Endothelial cell of umbilical vein (primary cell): ENCODE data around the gene NDP. TPM values are rescaled to one million over a fixed set of nuclear protein-coding genes. Genes with fewer than 3 reads are reported as not detected.

ENCODE experiments used
- BruUV-seq: library from RNA; stranded (reverse); fragments of 400-500 nt; replicated peaks from 2 replicates; lab custom pipeline; 2021; lab: Mats Ljungman, UMichigan
- CTCF ChIA-PET: fragments of 300-600, 350-600 bp; sonication (Branson Sonifier 250); formaldehyde crosslinking; loops from one replicate; lab custom pipeline; 2021; ENCODE audit warnings: antibody characterized with exemption, inconsistent platforms; lab: Charles Lee
- POLR2A ChIA-PET: fragments of 300-600, 350-600 bp; sonication (Branson Sonifier 250); formaldehyde crosslinking; loops from one replicate; lab custom pipeline; 2021; ENCODE audit warnings: antibody characterized with exemption, inconsistent platforms; lab: Charles Lee
- DNase-seq: peaks from one replicate; pipeline ENCODE4 v3.0.0-alpha.2; 2011; ENCODE audit warnings: low read depth, low spot score
- FAIRE-seq: peaks from 2 replicates; lab custom pipeline; 2011; peaks lifted over from hg19 to GRCh38; lab: Jason Lieb, UNC
- H2AFZ ChIP-seq: 2 replicates; pipeline ENCODE4 v1.6.0; 2012; ENCODE audit warnings: low read depth, low read length, control low read depth, inconsistent platforms
- H3K27ac ChIP-seq: 2 replicates; pipeline ENCODE4 v1.5.1; 2011; ENCODE audit warnings: low read depth, mild to moderate bottlenecking, control low read depth, low read length, moderate library complexity; ENCODE audit not compliant: insufficient read depth
- H3K27me3 ChIP-seq, 2 experiments: 2 replicates each; pipeline versions ENCODE4 v1.6.0 to v1.6.1; 2011; ENCODE audit warnings: low read length in 2 of 2, mixed read lengths in 1 of 2; ENCODE audit not compliant: control insufficient read depth in 2 of 2, insufficient read depth in 2 of 2
- H3K36me3 ChIP-seq, 2 experiments: 2 replicates in 1 of 2; 3 replicates in 1 of 2; pipeline ENCODE4 v1.5.1; 2011; ENCODE audit warnings: low read length in 2 of 2, mild to moderate bottlenecking in 1 of 2, moderate library complexity in 1 of 2; ENCODE audit not compliant: control insufficient read depth in 2 of 2, insufficient read depth in 2 of 2; ENCODE audit errors: extremely low read depth in 1 of 2
- H3K4me1 ChIP-seq: 3 replicates; pipeline ENCODE4 v1.5.1; 2011; ENCODE audit warnings: mild to moderate bottlenecking, low read length; ENCODE audit not compliant: control insufficient read depth, insufficient read depth; ENCODE audit errors: extremely low read depth
- H3K4me2 ChIP-seq: 2 replicates; pipeline ENCODE4 v1.6.1; 2011; ENCODE audit warnings: low read length, control low read depth, mixed read lengths; ENCODE audit not compliant: insufficient read depth
- H3K4me3 ChIP-seq, 3 experiments: fragments of 200-600 bp in 1 of 3; sonication (generic), shearing (Covaris generic) in 1 of 3; replicated peaks in 1 of 3; 2 replicates each; pipeline ENCODE4 v1.5.1; 2011 to 2016; ENCODE audit warnings: control low read depth in 3 of 3, low read length in 3 of 3, mild to moderate bottlenecking in 2 of 3, inconsistent platforms in 1 of 3, low read depth in 1 of 3, moderate library complexity in 1 of 3; ENCODE audit not compliant: insufficient read depth in 1 of 3
- H3K79me2 ChIP-seq: 2 replicates; pipeline ENCODE4 v1.6.0; 2012; ENCODE audit warnings: low read length, inconsistent platforms; ENCODE audit not compliant: control insufficient read depth, insufficient read depth
- H3K9ac ChIP-seq: replicated peaks from 2 replicates; pipeline ENCODE3; 2011; ENCODE audit warnings: low read length, control low read depth; ENCODE audit not compliant: insufficient read depth; ENCODE audit errors: extremely low read depth
- H3K9me1 ChIP-seq: replicated peaks from 3 replicates; pipeline ENCODE4 v1.6.0; 2011; ENCODE audit warnings: mild to moderate bottlenecking, low read length; ENCODE audit not compliant: control insufficient read depth, insufficient read depth; ENCODE audit errors: extremely low read depth
- H3K9me3 ChIP-seq: replicated peaks from 2 replicates; pipeline ENCODE4 v1.5.1; 2012; ENCODE audit warnings: low read length, inconsistent platforms; ENCODE audit not compliant: control insufficient read depth, insufficient read depth
- H4K20me1 ChIP-seq: replicated peaks from 2 replicates; pipeline ENCODE3; 2011; ENCODE audit warnings: mild to moderate bottlenecking, low read length; ENCODE audit not compliant: control insufficient read depth, insufficient read depth; ENCODE audit errors: extremely low read depth
- EZH2 ChIP-seq: IDR thresholded peaks from 2 replicates; pipeline ENCODE4 v1.6.1; 2012; ENCODE audit warnings: borderline replicate concordance, low read depth, mild to moderate bottlenecking, moderate library complexity, low read length, inconsistent platforms; ENCODE audit not compliant: severe bottlenecking
- FOS ChIP-seq: IDR thresholded peaks from 2 replicates; pipeline ENCODE4 v1.6.1; 2011; ENCODE audit warnings: mild to moderate bottlenecking, low read length, moderate library complexity, borderline replicate concordance; ENCODE audit not compliant: insufficient read depth
- GATA2 ChIP-seq: IDR thresholded peaks from 2 replicates; pipeline ENCODE4 v1.7.0; 2011; ENCODE audit warnings: low read depth, mild to moderate bottlenecking, moderate library complexity, mixed read lengths, low read length; ENCODE audit not compliant: insufficient read length, insufficient read depth
- JUN ChIP-seq: IDR thresholded peaks from 2 replicates; pipeline ENCODE4 v1.6.1; 2011; ENCODE audit warnings: borderline replicate concordance, low read depth; ENCODE audit not compliant: insufficient read length, insufficient read depth
- MYC ChIP-seq: IDR thresholded peaks from one replicate; pipeline ENCODE4 v1.6.1; 2011; ENCODE audit warnings: mild to moderate bottlenecking, low read depth, low read length
- POLR2A ChIP-seq: IDR thresholded peaks from 2 replicates; pipeline ENCODE4 v1.6.1; 2012; ENCODE audit warnings: low read depth, mild to moderate bottlenecking, control low read depth, low read length
- POLR2AphosphoS5 ChIP-seq: IDR thresholded peaks from 2 replicates; pipeline ENCODE4 v1.6.1; 2012; ENCODE audit warnings: low read depth, mild to moderate bottlenecking, control low read depth, low read length, moderate library complexity; ENCODE audit not compliant: insufficient read depth
- dilution Hi-C: fragments of 300-500 bp; cut with MboI; formaldehyde crosslinking; loops from one replicate; pipeline ENCODE4 v1.15.0; 2019; ENCODE audit warnings: low sequenced_read_pairs; ENCODE audit not compliant: extremely low pct_ligation_motif_present
- intact Hi-C: fragments of 100-400 bp; cut with micrococcal nuclease; formaldehyde crosslinking; loops from one replicate; pipeline ENCODE4 v1.10.0; 2022
- polyA plus RNA-seq, 4 experiments: library from polyadenylated mRNA; depleted of rRNA in 3 of 4; stranded (reverse) in 3 of 4; unstranded in 1 of 4; fragments of >200 nt; gene quantifications; 2 replicates each; pipeline versions ENCODE4 v1.2.1 to v1.2.3, GENCODE V29; 2011 to 2012; ENCODE audit warnings: missing spikeins in 1 of 4
- total RNA-seq: library from RNA; stranded (reverse); gene quantifications from 2 replicates; pipeline ENCODE4 v1.2.3, GENCODE V29; 2021
- TF ChIP-seq, protein P1 (sequence below): IDR thresholded peaks from 2 replicates; pipeline ENCODE4 v1.6.1; 2011; ENCODE audit not compliant: insufficient read depth, insufficient read length
- TF ChIP-seq, protein P2 (sequence below), 2 donors: IDR thresholded peaks; 1 replicate in 1 of 2; 2 replicates in 1 of 2; pipeline ENCODE4 v1.5.1; 2011; ENCODE audit warnings: low read length in 2 of 2, mild to moderate bottlenecking in 2 of 2, moderate library complexity in 2 of 2, control low read depth in 1 of 2, inconsistent platforms in 1 of 2, low read depth in 1 of 2; ENCODE audit not compliant: insufficient read depth in 1 of 2; ENCODE audit errors: extremely low read depth in 1 of 2

The NDP gene
- total and polyA plus RNA-seq, 2 donors (not counting 3 experiments of a cell fraction or from before 2014, with no cell fraction given) = 0.58 to 0.60 TPM

DNA sequence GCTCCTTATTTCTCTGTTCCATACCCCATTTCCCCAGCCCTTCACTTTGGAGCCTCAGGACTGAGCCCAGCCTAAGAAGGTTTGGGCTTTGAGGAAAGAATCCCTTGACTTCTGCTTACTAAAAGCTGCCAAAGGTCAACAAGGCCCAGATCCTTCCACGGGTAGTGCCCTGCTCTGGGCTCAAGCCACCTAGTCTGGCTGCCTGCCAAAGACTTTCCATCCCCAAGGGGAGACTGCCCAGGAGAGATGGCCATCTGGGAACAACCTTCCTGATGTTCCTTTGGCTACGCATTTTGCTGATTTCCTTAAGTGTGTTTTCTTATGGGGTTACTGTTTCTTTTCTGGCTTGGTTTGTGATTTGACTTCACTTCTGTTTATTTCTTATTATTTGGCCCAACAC lies 49.8 kb upstream of the NDP start:
- BruUV-seq = no TSS peak
- ChIA-PET CTCF (interaction anchor here (1.2 kb wide), 1 partner anchor 65 kb away, joined by 8 read pairs; no protein-coding TSS in a partner anchor), POLR2A (no interaction called here)
- Histone ChIP-seq H3K9me1 (no peaks in the 10 kb centered on the region), H3K4me2 (no peak overlapping the region), H3K27me3 (no peaks in the 10 kb centered on the region), H4K20me1 (no peaks in the 10 kb centered on the region), H2AFZ (no peak overlapping the region), H3K4me1 (no peaks in the 10 kb centered on the region), H3K9me3 (no peaks in the 10 kb centered on the region), H3K9ac (no peak overlapping the region), H3K36me3 (no peaks in the 10 kb centered on the region), H3K4me3 (no peak overlapping the region), H3K27ac (no peak overlapping the region), H3K79me2 (no peaks in the 10 kb centered on the region)
- dilution Hi-C loops (no loop called here), intact Hi-C loops (no loop called here)
- FAIRE-seq (no peak), DNase-seq (no peak)
- TF ChIP-seq, protein P1, sequence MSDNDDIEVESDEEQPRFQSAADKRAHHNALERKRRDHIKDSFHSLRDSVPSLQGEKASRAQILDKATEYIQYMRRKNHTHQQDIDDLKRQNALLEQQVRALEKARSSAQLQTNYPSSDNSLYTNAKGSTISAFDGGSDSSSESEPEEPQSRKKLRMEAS = no peak
- no peak for TF ChIP-seq MYC
- TF ChIP-seq JUN = no peak
- no peak for TF ChIP-seq GATA2
- no peak for TF ChIP-seq FOS
- TF ChIP-seq, protein P2, sequence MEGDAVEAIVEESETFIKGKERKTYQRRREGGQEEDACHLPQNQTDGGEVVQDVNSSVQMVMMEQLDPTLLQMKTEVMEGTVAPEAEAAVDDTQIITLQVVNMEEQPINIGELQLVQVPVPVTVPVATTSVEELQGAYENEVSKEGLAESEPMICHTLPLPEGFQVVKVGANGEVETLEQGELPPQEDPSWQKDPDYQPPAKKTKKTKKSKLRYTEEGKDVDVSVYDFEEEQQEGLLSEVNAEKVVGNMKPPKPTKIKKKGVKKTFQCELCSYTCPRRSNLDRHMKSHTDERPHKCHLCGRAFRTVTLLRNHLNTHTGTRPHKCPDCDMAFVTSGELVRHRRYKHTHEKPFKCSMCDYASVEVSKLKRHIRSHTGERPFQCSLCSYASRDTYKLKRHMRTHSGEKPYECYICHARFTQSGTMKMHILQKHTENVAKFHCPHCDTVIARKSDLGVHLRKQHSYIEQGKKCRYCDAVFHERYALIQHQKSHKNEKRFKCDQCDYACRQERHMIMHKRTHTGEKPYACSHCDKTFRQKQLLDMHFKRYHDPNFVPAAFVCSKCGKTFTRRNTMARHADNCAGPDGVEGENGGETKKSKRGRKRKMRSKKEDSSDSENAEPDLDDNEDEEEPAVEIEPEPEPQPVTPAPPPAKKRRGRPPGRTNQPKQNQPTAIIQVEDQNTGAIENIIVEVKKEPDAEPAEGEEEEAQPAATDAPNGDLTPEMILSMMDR (IDR thresholded peaks at IDR 0.05; ENCODE audit: extremely low read depth in 1 of 2, insufficient read depth in 1 of 2, low read depth in 1 of 2, low read length in 2 of 2) = no peak
- TF ChIP-seq EZH2 = no peak
- TF ChIP-seq POLR2AphosphoS5 = no peak
- no peak for TF ChIP-seq POLR2A
